Stomach smooth muscle (tissue), 2 donors: ENCODE results near the gene PYURF.

Source experiments
- H3K27ac ChIP-seq: one replicate; pipeline ENCODE4 v1.7.0; 2013; ENCODE audit warnings: mild to moderate bottlenecking, low read length, inconsistent platforms
- H3K27me3 ChIP-seq, 2 donors: one replicate each; pipeline ENCODE4 v1.7.0; 2013; ENCODE audit warnings: low read length in 2 of 2; ENCODE audit not compliant: insufficient read depth in 2 of 2, control insufficient read depth in 1 of 2
- H3K36me3 ChIP-seq, 2 donors: one replicate each; pipeline ENCODE4 v1.7.0; 2013; ENCODE audit warnings: low read length in 2 of 2; ENCODE audit not compliant: control insufficient read depth in 2 of 2, insufficient read depth in 2 of 2
- H3K4me1 ChIP-seq: one replicate; pipeline ENCODE4 v1.7.0; 2013; ENCODE audit warnings: low read length; ENCODE audit not compliant: control insufficient read depth, insufficient read depth
- H3K4me3 ChIP-seq, 2 donors: one replicate each; pipeline ENCODE4 v1.7.0; 2013; ENCODE audit warnings: low read length in 2 of 2
- H3K9ac ChIP-seq, 2 donors: one replicate each; pipeline ENCODE4 v1.7.0; 2013; ENCODE audit warnings: low read length in 2 of 2, mild to moderate bottlenecking in 1 of 2
- H3K9me3 ChIP-seq, 2 donors: one replicate each; pipeline ENCODE4 v1.7.0; 2013; ENCODE audit warnings: low read length in 2 of 2; ENCODE audit not compliant: control insufficient read depth in 2 of 2
- donor health status: healthy.
- donor health status: Pancreatic carcinoma.

PYURF gene

GRCh38 chr4:88503344-88503743 lies 20.2 kb downstream of the PYURF start:
- H3K4me3 ChIP-seq: no peak overlapping the region
- H3K27me3 ChIP-seq: no peaks in the 10 kb centered on the region
- no peak overlapping the region for H3K27ac ChIP-seq
- H3K4me1 ChIP-seq: no peaks in the 10 kb centered on the region
- peaks cover 4% of the 10 kb centered on the region in 2 donors for H3K36me3 ChIP-seq
- no peaks in the 10 kb centered on the region for H3K9me3 ChIP-seq
- no peak overlapping the region for H3K9ac ChIP-seq

- no peak overlapping the region for H3K27ac ChIP-seq
- no peak overlapping the region for H3K4me3 ChIP-seq
- peaks cover 10 to 12% of the 10 kb centered on the region in 2 donors for H3K36me3 ChIP-seq
- no peaks in the 10 kb centered on the region for H3K4me1 ChIP-seq
- no peaks in the 10 kb centered on the region for H3K27me3 ChIP-seq
- no peak overlapping the region for H3K9ac ChIP-seq
- no peaks in the 10 kb centered on the region for H3K9me3 ChIP-seq
Measured at GRCh38 chr4:88497859-88498409, 25.6 kb downstream of the PYURF start.

GRCh38 chr4:88489100-88489761 lies 34.3 kb downstream of the PYURF start:
- no peak overlapping the region for H3K4me3 ChIP-seq
- H3K27me3 ChIP-seq: no peaks in the 10 kb centered on the region
- no peak overlapping the region for H3K9ac ChIP-seq
- H3K4me1 ChIP-seq: no peaks in the 10 kb centered on the region
- no peak overlapping the region for H3K27ac ChIP-seq
- peaks cover 11% of the 10 kb centered on the region in 2 donors for H3K36me3 ChIP-seq
- H3K9me3 ChIP-seq: no peaks in the 10 kb centered on the region

- H3K4me3 ChIP-seq: no peak overlapping the region
- H3K4me1 ChIP-seq: peaks cover 2% of the 10 kb centered on the region
- no peaks in the 10 kb centered on the region for H3K27me3 ChIP-seq
- H3K27ac ChIP-seq: no peak overlapping the region
- H3K9ac ChIP-seq: no peak overlapping the region
- peaks cover 4 to 5% of the 10 kb centered on the region in 2 donors for H3K36me3 ChIP-seq
- H3K9me3 ChIP-seq: no peaks in the 10 kb centered on the region
Measured at GRCh38 chr4:88481537-88481936, 42.0 kb downstream of the PYURF start.

- Histone ChIP-seq H3K9me3 (no peaks in the 10 kb centered on the region), H3K4me3 (no peak overlapping the region), H3K27ac (no peak overlapping the region), H3K36me3 (peaks cover 3 to 8% of the 10 kb centered on the region in 2 donors), H3K4me1 (peaks cover 2% of the 10 kb centered on the region), H3K27me3 (no peaks in the 10 kb centered on the region), H3K9ac (no peak overlapping the region)
Measured at GRCh38 chr4:88478247-88478646, 45.3 kb downstream of the PYURF start.

- Histone ChIP-seq H3K27me3 (no peaks in the 10 kb centered on the region), H3K27ac (no peak overlapping the region), H3K4me3 (no peak overlapping the region), H3K9me3 (no peaks in the 10 kb centered on the region), H3K9ac (no peak overlapping the region), H3K4me1 (peaks cover 2% of the 10 kb centered on the region), H3K36me3 (peaks cover 3 to 8% of the 10 kb centered on the region in 2 donors)
Measured at GRCh38 chr4:88477229-88477860, 46.2 kb downstream of the PYURF start.
